Chondrocyte (in vitro differentiated cells): ENCODE measurements around the gene PCDHGC3. TPM values are rescaled to one million over a fixed set of nuclear protein-coding genes. Genes with fewer than 3 reads are reported as not detected.

Experiments used
- DNase-seq: peaks from one replicate; pipeline ENCODE4 v3.0.0; 2021; ENCODE audit warnings: mixed read lengths, low spot score
- H3K27ac Mint-ChIP-seq: one replicate; pipeline ENCODE4 v1.8.0; 2021; ENCODE audit warnings: mild to moderate bottlenecking, moderate library complexity, mixed read lengths; ENCODE audit not compliant: unreplicated experiment
- H3K27me3 Mint-ChIP-seq: 2 replicates; pipeline ENCODE4 v1.8.0; 2021; ENCODE audit warnings: low read depth, mixed read lengths
- H3K36me3 Mint-ChIP-seq: 2 replicates; pipeline ENCODE4 v1.8.0; 2021; ENCODE audit warnings: low read depth, mixed read lengths
- H3K4me1 Mint-ChIP-seq: 2 replicates; pipeline ENCODE4 v1.8.0; 2021; ENCODE audit warnings: low read depth, mild to moderate bottlenecking, mixed read lengths
- H3K4me3 Mint-ChIP-seq: one replicate; pipeline ENCODE4 v1.8.0; 2021; ENCODE audit warnings: mild to moderate bottlenecking, moderate library complexity, mixed read lengths; ENCODE audit not compliant: unreplicated experiment
- H3K9me3 Mint-ChIP-seq: 2 replicates; pipeline ENCODE4 v1.8.0; 2021; ENCODE audit warnings: low read depth, mixed read lengths
- total RNA-seq: library from RNA; stranded (reverse); gene quantifications from 3 replicates; pipeline ENCODE4 v1.2.1, GENCODE V29; 2021
- TF ChIP-seq, protein P1 (sequence below): fragments of 200-600 bp; sonication (generic); IDR thresholded peaks from 2 replicates; pipeline ENCODE4 v1.5.0; 2021; ENCODE audit warnings: antibody characterized with exemption, mild to moderate bottlenecking, moderate library complexity

Gene PCDHGC3
- total RNA-seq, 1 donor from 2014 or later: 90.8 TPM

DNA sequence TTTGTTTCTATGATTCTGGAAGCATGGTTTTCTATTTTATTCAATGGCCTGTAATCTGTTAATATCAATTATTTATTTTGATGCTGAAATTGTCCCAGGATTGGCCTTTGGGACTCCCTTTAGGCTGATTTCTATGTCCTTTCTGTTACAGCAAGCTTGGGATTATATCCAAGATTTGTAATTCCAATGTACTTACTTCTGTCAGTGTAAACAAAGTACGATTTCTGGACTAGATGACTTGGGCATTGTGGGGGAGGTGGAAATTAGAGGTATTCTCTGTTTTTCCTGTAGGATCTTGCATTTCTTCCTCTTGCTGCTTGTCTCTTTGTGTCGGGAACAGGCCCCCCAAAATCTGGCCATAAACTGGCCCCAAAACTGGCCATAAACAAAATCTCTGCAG is 41.8 kb upstream of the PCDHGC3 start:
- peaks cover 4% of the 10 kb centered on the region for H3K4me1 Mint-ChIP-seq
- DNase-seq: no peak
- TF ChIP-seq, protein P1, sequence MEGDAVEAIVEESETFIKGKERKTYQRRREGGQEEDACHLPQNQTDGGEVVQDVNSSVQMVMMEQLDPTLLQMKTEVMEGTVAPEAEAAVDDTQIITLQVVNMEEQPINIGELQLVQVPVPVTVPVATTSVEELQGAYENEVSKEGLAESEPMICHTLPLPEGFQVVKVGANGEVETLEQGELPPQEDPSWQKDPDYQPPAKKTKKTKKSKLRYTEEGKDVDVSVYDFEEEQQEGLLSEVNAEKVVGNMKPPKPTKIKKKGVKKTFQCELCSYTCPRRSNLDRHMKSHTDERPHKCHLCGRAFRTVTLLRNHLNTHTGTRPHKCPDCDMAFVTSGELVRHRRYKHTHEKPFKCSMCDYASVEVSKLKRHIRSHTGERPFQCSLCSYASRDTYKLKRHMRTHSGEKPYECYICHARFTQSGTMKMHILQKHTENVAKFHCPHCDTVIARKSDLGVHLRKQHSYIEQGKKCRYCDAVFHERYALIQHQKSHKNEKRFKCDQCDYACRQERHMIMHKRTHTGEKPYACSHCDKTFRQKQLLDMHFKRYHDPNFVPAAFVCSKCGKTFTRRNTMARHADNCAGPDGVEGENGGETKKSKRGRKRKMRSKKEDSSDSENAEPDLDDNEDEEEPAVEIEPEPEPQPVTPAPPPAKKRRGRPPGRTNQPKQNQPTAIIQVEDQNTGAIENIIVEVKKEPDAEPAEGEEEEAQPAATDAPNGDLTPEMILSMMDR: no peak
- H3K27me3 Mint-ChIP-seq: no peaks in the 10 kb centered on the region
- no peak overlapping the region for H3K27ac Mint-ChIP-seq
- no peak overlapping the region for H3K4me3 Mint-ChIP-seq
- H3K9me3 Mint-ChIP-seq: peaks cover 26% of the 10 kb centered on the region
- H3K36me3 Mint-ChIP-seq: peaks cover 27% of the 10 kb centered on the region

DNA sequence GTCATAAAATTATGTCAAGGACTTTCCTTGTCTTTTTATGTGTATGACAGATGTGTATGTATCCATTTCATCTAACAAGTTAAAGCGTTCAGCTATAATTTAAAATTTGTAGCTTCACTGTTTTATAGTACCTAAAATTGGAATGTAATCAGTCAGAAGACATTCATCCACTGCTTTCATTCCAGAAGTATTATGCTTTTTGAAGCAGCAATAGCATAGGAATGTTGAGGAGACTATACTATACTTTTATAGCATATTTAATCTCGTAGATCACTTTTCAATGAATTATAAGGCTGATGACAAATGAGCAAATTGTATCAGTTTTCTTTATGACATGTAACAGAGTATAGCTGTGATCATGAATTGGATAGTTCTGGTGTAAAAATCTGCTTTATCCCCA is 38.5 kb upstream of the PCDHGC3 start:
- no peaks in the 10 kb centered on the region for H3K27me3 Mint-ChIP-seq
- peaks cover 21% of the 10 kb centered on the region for H3K9me3 Mint-ChIP-seq
- DNase-seq: no peak
- H3K4me3 Mint-ChIP-seq: no peak overlapping the region
- H3K36me3 Mint-ChIP-seq: peaks cover 16% of the 10 kb centered on the region
- H3K27ac Mint-ChIP-seq: no peak overlapping the region
- peaks cover 4% of the 10 kb centered on the region for H3K4me1 Mint-ChIP-seq
- TF ChIP-seq, protein P1: no peak

- peaks cover 16% of the 10 kb centered on the region for H3K9me3 Mint-ChIP-seq
- TF ChIP-seq, protein P1: no peak
- peaks cover 11% of the 10 kb centered on the region for H3K36me3 Mint-ChIP-seq
- H3K27ac Mint-ChIP-seq: no peak overlapping the region
- DNase-seq: no peak
- H3K27me3 Mint-ChIP-seq: no peaks in the 10 kb centered on the region
- peaks cover 4% of the 10 kb centered on the region for H3K4me1 Mint-ChIP-seq
- H3K4me3 Mint-ChIP-seq: no peak overlapping the region
These were observed 36.2 kb upstream of the PCDHGC3 start for GRCh38 chr5:141439411-141440141.

DNA sequence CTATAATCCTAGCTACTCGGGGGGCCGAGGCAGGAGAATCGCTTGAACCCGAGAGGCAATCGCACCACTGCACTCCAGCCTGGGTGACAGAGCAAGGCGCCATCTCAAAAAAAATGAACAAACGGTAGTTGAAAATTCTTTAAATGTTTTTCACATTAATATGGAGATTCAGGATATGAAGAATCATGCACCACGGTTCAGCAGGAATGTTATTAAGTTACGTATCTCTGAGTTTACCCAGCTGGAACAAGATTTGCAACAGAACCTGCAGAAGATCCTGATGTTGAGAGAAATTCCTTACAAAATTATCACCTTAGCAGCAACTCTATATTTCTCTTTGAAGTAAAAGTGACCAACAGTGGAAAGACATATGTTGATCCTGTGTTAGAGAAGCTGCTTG is 35.4 kb upstream of the PCDHGC3 start:
- H3K36me3 Mint-ChIP-seq: peaks cover 13% of the 10 kb centered on the region
- H3K27ac Mint-ChIP-seq: no peak overlapping the region
- TF ChIP-seq, protein P1: no peak
- H3K27me3 Mint-ChIP-seq: no peaks in the 10 kb centered on the region
- no peak for DNase-seq
- H3K4me3 Mint-ChIP-seq: no peak overlapping the region
- H3K9me3 Mint-ChIP-seq: peaks cover 17% of the 10 kb centered on the region
- H3K4me1 Mint-ChIP-seq: peaks cover 4% of the 10 kb centered on the region

DNA sequence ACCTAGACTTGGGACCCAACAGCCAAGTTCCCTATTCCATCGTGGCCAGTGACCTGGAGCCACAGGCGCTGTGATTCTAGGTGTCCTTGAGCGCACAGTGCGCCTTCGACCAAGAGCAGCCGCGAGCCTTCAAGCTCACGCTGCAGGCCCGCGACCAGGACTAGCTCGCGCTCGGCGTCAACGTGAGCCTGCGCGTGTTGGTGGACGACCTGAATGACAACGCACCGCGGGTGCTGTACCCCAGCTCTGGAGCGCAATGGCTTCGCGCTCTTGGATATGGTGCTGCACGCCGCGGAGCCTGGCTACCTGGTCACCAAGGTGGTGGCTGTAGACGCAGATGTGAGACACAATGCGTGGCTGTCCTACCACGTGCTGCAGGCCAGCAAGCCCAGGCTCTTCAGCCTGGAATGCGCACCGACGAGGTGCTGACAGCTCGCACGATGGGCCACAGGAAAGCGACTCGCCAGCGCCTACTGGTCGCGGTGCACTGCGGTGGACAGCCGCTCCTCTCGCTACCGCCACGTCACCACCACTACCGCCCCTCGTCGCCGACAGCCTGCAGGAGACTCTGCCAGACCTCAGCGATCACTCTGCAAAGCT is 34.1 kb upstream of the PCDHGC3 start:
- peaks cover 14% of the 10 kb centered on the region for H3K9me3 Mint-ChIP-seq
- peaks cover 4% of the 10 kb centered on the region for H3K4me1 Mint-ChIP-seq
- no peak overlapping the region for H3K4me3 Mint-ChIP-seq
- no peaks in the 10 kb centered on the region for H3K27me3 Mint-ChIP-seq
- H3K36me3 Mint-ChIP-seq: peaks cover 13% of the 10 kb centered on the region
- no peak overlapping the region for H3K27ac Mint-ChIP-seq
- TF ChIP-seq, protein P1: no peak
- DNase-seq: no peak
